ENCODE data around the gene RCE1.

DNA sequence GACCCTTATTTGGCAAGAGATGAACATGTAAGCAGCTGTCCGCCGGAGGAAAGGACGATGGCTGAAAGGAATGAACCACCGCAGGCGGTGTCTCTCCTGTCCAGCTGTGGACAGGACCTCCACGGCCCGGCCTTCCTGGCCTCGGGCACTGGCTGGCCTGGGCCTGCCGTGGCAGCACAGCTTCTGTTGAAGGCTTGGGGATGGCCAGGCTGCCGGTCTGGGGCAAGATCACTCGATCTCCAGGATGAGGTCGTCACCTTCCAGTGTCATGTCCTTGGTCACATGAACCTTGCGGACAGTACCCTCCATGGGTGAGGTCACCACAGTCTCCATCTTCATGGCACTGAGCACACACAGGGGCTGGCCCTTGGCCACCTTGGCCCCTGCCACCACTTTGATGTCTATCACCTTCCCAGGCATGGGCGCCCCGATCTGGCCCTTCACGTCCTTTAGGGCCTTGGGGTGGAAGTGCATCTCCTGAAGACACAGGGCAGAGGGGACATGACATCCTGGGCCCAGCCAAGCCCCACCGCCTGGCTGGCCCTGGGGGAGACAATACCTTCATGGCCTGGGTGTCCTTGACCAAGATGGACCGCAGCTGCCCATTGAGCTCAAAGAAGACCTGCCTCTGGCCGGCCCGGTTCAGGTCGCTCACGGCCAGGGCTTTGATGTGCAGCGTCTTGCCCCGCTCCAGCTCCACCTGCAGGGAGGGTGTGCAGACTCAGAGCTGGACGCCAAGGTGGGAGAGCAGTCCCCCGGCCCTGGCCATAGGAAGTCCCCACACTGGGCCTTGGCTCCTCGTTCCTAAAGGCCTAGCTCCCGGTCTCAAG is 5.6 kb downstream of the RCE1 start:
- TF ChIP-seq, protein P1, sequence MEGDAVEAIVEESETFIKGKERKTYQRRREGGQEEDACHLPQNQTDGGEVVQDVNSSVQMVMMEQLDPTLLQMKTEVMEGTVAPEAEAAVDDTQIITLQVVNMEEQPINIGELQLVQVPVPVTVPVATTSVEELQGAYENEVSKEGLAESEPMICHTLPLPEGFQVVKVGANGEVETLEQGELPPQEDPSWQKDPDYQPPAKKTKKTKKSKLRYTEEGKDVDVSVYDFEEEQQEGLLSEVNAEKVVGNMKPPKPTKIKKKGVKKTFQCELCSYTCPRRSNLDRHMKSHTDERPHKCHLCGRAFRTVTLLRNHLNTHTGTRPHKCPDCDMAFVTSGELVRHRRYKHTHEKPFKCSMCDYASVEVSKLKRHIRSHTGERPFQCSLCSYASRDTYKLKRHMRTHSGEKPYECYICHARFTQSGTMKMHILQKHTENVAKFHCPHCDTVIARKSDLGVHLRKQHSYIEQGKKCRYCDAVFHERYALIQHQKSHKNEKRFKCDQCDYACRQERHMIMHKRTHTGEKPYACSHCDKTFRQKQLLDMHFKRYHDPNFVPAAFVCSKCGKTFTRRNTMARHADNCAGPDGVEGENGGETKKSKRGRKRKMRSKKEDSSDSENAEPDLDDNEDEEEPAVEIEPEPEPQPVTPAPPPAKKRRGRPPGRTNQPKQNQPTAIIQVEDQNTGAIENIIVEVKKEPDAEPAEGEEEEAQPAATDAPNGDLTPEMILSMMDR (conservative IDR thresholded peaks at IDR 0.05; ENCODE audit: low read depth, low read length): no peak
- no peak for TF ChIP-seq EZH2 (IDR thresholded peaks at IDR 0.05; ENCODE audit: borderline replicate concordance, low read depth, low read length, poor library complexity, severe bottlenecking)

All from A673 (cell line).